Measurements from ENCODE around the gene ENO1.

ENO1 gene

GRCh38 chr1:8860738-8861516 is 17.6 kb downstream of the ENO1 start:
- Histone ChIP-seq H3K36me3 (ENCODE audit: low read depth) (peaks cover 80% of the 10 kb centered on the region), H3K27me3 (ENCODE audit: insufficient read depth, poor library complexity, severe bottlenecking) (no peaks in the 10 kb centered on the region), H3K9me3 (ENCODE audit: severe bottlenecking) (no peaks in the 10 kb centered on the region), H3K4me1 (ENCODE audit: insufficient read depth, poor library complexity, severe bottlenecking) (peaks cover 8% of the 10 kb centered on the region), H3K4me3 (ENCODE audit: severe bottlenecking) (no peak overlapping the region), H3K27ac (ENCODE audit: poor library complexity, severe bottlenecking) (peak overlapping the region; percentile 56)
- no peak for TF ChIP-seq CTCF (IDR thresholded peaks at IDR 0.05; ENCODE audit: poor library complexity, severe bottlenecking)
- no peak for ATAC-seq (ENCODE audit: low read depth)
- DNase-seq (ENCODE audit: low spot score), result no peak

- Histone ChIP-seq H3K27ac (ENCODE audit: poor library complexity, severe bottlenecking) (peak overlapping the region; percentile 56), H3K4me1 (ENCODE audit: insufficient read depth, poor library complexity, severe bottlenecking) (peaks cover 8% of the 10 kb centered on the region), H3K27me3 (ENCODE audit: insufficient read depth, poor library complexity, severe bottlenecking) (no peaks in the 10 kb centered on the region), H3K4me3 (ENCODE audit: severe bottlenecking) (no peak overlapping the region), H3K36me3 (ENCODE audit: low read depth) (peaks cover 62% of the 10 kb centered on the region), H3K9me3 (ENCODE audit: severe bottlenecking) (no peaks in the 10 kb centered on the region)
- peak; percentile 33 for ATAC-seq (ENCODE audit: low read depth)
- TF ChIP-seq CTCF (IDR thresholded peaks at IDR 0.05; ENCODE audit: poor library complexity, severe bottlenecking), result peak; percentile 84
- no peak for DNase-seq (ENCODE audit: low spot score)
Measured at GRCh38 chr1:8858888-8859706, 19.4 kb downstream of the ENO1 start.

- Histone ChIP-seq H3K27ac (ENCODE audit: poor library complexity, severe bottlenecking) (peak overlapping the region; percentile 56), H3K4me1 (ENCODE audit: insufficient read depth, poor library complexity, severe bottlenecking) (peaks cover 8% of the 10 kb centered on the region), H3K9me3 (ENCODE audit: severe bottlenecking) (no peaks in the 10 kb centered on the region), H3K36me3 (ENCODE audit: low read depth) (peaks cover 53% of the 10 kb centered on the region), H3K4me3 (ENCODE audit: severe bottlenecking) (no peak overlapping the region), H3K27me3 (ENCODE audit: insufficient read depth, poor library complexity, severe bottlenecking) (no peaks in the 10 kb centered on the region)
- DNase-seq (ENCODE audit: low spot score), result no peak
- ATAC-seq (ENCODE audit: low read depth), result peak; percentile 59
- no peak for TF ChIP-seq CTCF (IDR thresholded peaks at IDR 0.05; ENCODE audit: poor library complexity, severe bottlenecking)
Measured at GRCh38 chr1:8858112-8858668, 20.3 kb downstream of the ENO1 start.

- no peak for DNase-seq (ENCODE audit: low spot score)
- ATAC-seq (ENCODE audit: low read depth), result peak; percentile 3; the same call in 2 of the 3 replicates
- no peak for TF ChIP-seq CTCF (IDR thresholded peaks at IDR 0.05; ENCODE audit: poor library complexity, severe bottlenecking)
- peak overlapping the region; percentile 56 for H3K27ac ChIP-seq (ENCODE audit: poor library complexity, severe bottlenecking)
- peaks cover 8% of the 10 kb centered on the region for H3K4me1 ChIP-seq (ENCODE audit: insufficient read depth, poor library complexity, severe bottlenecking)
- H3K9me3 ChIP-seq (ENCODE audit: severe bottlenecking), result no peaks in the 10 kb centered on the region
- H3K27me3 ChIP-seq (ENCODE audit: insufficient read depth, poor library complexity, severe bottlenecking), result no peaks in the 10 kb centered on the region
- no peak overlapping the region for H3K4me3 ChIP-seq (ENCODE audit: severe bottlenecking)
- peaks cover 39% of the 10 kb centered on the region for H3K36me3 ChIP-seq (ENCODE audit: low read depth)
Measured at GRCh38 chr1:8856689-8857412, 21.6 kb downstream of the ENO1 start.

Data from RWPE2 (cell line).